Gastroesophageal sphincter (tissue), 4 donors: ENCODE results near the gene KLHDC8B. TPM values are rescaled to one million over a fixed set of nuclear protein-coding genes. Genes with fewer than 3 reads are reported as not detected.

ENCODE experiments used
- ATAC-seq: fragments of 150-250 bp; one replicate; pipeline ENCODE4 v1.9.1; 2016; ENCODE audit warnings: mild to moderate bottlenecking, moderate library complexity
- H3K27ac ChIP-seq, 4 donors: fragments of 200-600 bp; sonication (generic) in 3 of 4; 1 replicate in 3 of 4; 2 replicates in 1 of 4; pipeline ENCODE4 v1.5.1; 2016 to 2019
- H3K27me3 ChIP-seq: fragments of 200-600 bp; sonication (generic); one replicate; pipeline ENCODE4 v1.5.1; 2019
- H3K36me3 ChIP-seq, 2 donors: fragments of 200-600 bp; sonication (generic); one replicate each; pipeline ENCODE4 v1.5.1; 2019; ENCODE audit warnings: control low read depth in 1 of 2
- H3K4me1 ChIP-seq, 3 donors: fragments of 200-600 bp; sonication (generic); 1 replicate in 2 of 3; 2 replicates in 1 of 3; pipeline ENCODE4 v1.5.1; 2016 to 2019; ENCODE audit warnings: control low read depth in 2 of 3
- H3K4me3 ChIP-seq, 2 donors: fragments of 200-600 bp; sonication (generic); one replicate each; pipeline ENCODE4 v1.5.1; 2019; ENCODE audit warnings: mild to moderate bottlenecking in 1 of 2, moderate library complexity in 1 of 2
- H3K9me3 ChIP-seq, 3 donors: fragments of 200-600 bp; sonication (generic); one replicate each; pipeline ENCODE4 v1.5.1; 2017 to 2019; ENCODE audit warnings: control low read depth in 2 of 3
- CTCF ChIP-seq, 4 experiments: fragments of 200-600 bp in 2 of 4; fragments of 450-650 bp in 2 of 4; sonication (generic) in 1 of 4; IDR thresholded peaks; one replicate each; pipeline ENCODE4 v1.5.1; 2017 to 2019; ENCODE audit warnings: antibody characterized with exemption in 4 of 4, mild to moderate bottlenecking in 2 of 4, moderate library complexity in 2 of 4
- EP300 ChIP-seq: sonication (generic); formaldehyde crosslinking; IDR thresholded peaks from one replicate; pipeline ENCODE4 v1.6.1; 2017; ENCODE audit warnings: antibody characterized with exemption, mild to moderate bottlenecking
- POLR2A ChIP-seq, 2 donors: fragments of 450-650 bp; IDR thresholded peaks; one replicate each; pipeline ENCODE4 v1.6.1; 2017; ENCODE audit warnings: antibody characterized with exemption in 2 of 2, mild to moderate bottlenecking in 2 of 2, moderate library complexity in 1 of 2
- POLR2AphosphoS5 ChIP-seq: sonication (generic); formaldehyde crosslinking; IDR thresholded peaks from one replicate; pipeline ENCODE4 v1.6.1; 2017; ENCODE audit warnings: antibody characterized with exemption
- WGBS, 2 donors: methylation state at CpG; one replicate each; pipeline ENCODE4 v1.1.5; 2018; ENCODE audit warnings: low coverage in 1 of 2; 5-methylcytosine and 5-hydroxymethylcytosine counted together
- total RNA-seq, 4 donors: library from RNA; depleted of rRNA; stranded (reverse); fragments of >200 nt; gene quantifications; one replicate each; pipeline ENCODE4 v1.1.0, GENCODE V29; 2016

Gene KLHDC8B
- total RNA-seq, 4 donors from 2014 or later = 39.8 to 126 (median 114) TPM

DNA sequence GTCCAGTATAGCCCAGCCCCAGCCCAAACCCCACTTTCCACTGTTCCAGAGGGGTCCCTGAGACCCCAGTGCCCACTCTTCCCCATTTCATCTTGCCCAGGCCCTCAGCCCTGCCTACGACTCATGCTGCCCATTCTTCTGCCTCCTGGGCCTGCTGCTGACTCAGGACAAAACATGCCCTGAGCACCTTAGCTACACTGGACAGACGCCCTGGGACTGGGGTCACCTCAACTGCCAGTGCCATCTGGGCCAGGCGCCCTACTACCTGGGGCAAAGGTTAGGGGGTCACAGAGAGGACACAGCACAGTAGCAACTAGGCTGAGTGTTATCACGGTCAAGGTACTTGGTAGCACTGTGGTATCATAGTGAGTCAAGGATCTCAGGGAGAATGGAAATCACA lies 35.9 kb upstream of the KLHDC8B start:
- peaks cover 0 to 10% of the 10 kb centered on the region in 2 donors for H3K36me3 ChIP-seq
- TF ChIP-seq EP300 (no peak), CTCF (IDR thresholded peaks at IDR 0.05) (no peak), POLR2A (IDR thresholded peaks at IDR 0.05) (no peak), POLR2AphosphoS5 (no peak)
- WGBS, 2 donors = 60 to 80% methylated on average over 1 to 2 of the region's 4 CpGs
- H3K4me1 ChIP-seq = peaks cover 0 to 32% (median 21%) of the 10 kb centered on the region in 3 donors
- no peak for ATAC-seq
- H3K9me3 ChIP-seq = no peaks in the 10 kb centered on the region
- no peak overlapping the region for H3K4me3 ChIP-seq
- no peak overlapping the region for H3K27ac ChIP-seq
- H3K27me3 ChIP-seq = peaks cover 9% of the 10 kb centered on the region

DNA sequence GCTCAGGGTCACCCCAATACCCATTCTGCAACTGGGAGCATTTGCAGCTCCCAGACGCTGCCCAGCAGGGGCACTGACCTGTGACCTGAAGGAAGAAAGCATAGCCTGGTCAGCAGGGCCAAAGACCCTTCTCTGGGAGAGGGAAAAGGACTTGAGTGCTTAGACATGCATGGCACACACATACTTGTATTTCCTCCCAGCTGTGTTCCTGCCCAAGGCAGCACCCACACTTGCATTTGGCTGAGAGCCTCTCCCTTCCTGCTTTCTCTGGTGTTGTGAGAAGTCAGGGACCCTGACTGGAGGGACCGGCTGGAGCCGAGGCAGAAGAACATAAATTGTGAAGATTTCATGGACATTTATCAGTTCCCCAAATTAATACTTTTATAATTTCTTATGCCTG lies 31.3 kb upstream of the KLHDC8B start:
- TF ChIP-seq EP300 (no peak), POLR2AphosphoS5 (no peak), POLR2A (IDR thresholded peaks at IDR 0.05) (no peak)
- no peak for ATAC-seq
- Histone ChIP-seq H3K4me3 (no peak overlapping the region), H3K36me3 (no peaks in the 10 kb centered on the region), H3K27me3 (peaks cover 9% of the 10 kb centered on the region), H3K9me3 (no peaks in the 10 kb centered on the region), H3K27ac (no peak overlapping the region), H3K4me1 (no peaks in the 10 kb centered on the region)
- 94 to 95% methylated on average over 2 of the region's 3 CpGs for WGBS, 2 donors

DNA sequence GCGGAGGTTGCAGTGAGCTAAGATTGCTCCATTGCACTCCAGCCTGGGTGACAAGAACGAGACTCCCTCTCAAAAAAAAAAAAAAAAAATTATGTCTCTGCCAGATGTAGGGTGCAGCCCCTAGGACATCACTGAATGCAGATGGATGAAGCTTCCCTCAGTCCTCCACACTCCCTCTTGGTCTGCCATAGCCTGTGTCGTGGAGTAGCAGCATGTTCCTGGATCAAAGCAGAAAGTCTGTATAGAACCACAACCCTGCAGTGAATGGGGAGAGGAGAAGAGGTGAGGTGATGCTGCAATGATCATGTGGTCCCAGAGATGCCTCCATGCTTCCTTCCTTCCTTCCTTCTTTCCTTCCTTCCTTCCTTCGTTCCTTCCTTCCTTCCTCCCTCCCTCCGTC lies 23.2 kb upstream of the KLHDC8B start:
- Histone ChIP-seq H3K4me1 (no peaks in the 10 kb centered on the region), H3K27ac (no peak overlapping the region), H3K27me3 (no peaks in the 10 kb centered on the region), H3K36me3 (no peaks in the 10 kb centered on the region), H3K4me3 (no peak overlapping the region), H3K9me3 (no peaks in the 10 kb centered on the region)
- 57 to 69% methylated on average over 4 to 5 of the region's 5 CpGs for WGBS, 2 donors
- ATAC-seq = no peak
- TF ChIP-seq POLR2A (IDR thresholded peaks at IDR 0.05) = no peak

DNA sequence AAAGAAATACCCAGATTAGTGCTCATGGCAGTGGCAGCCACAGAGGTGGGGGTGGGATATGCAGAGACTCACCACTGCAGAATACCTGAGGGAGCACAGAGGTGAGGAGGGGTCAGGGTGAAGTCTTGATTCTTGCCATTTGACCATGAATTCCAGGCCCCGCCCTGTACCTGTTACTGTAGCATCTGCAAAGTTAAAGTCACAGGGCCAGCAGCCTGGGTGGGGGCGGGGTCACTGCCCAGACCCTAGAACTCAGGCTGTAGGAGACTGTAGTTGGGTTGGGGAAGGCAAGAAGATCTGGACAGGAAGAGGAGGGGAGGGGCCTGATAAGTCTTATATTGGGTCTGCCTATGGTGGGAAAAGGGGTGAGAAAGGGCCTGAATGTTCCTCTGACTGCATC lies 19.8 kb upstream of the KLHDC8B start:
- H3K4me3 ChIP-seq = no peak overlapping the region
- ATAC-seq = no peak
- H3K4me1 ChIP-seq = no peaks in the 10 kb centered on the region
- 100% methylated on average over 1 of the region's 2 CpGs; no CpG with 5 or more reads in 1 of the 2 donors for WGBS, 2 donors
- H3K27ac ChIP-seq = no peak overlapping the region
- no peaks in the 10 kb centered on the region for H3K27me3 ChIP-seq
- H3K36me3 ChIP-seq = no peaks in the 10 kb centered on the region
- TF ChIP-seq EP300 (no peak), CTCF (IDR thresholded peaks at IDR 0.05) (no peak), POLR2A (IDR thresholded peaks at IDR 0.05) (no peak)
- no peaks in the 10 kb centered on the region for H3K9me3 ChIP-seq

DNA sequence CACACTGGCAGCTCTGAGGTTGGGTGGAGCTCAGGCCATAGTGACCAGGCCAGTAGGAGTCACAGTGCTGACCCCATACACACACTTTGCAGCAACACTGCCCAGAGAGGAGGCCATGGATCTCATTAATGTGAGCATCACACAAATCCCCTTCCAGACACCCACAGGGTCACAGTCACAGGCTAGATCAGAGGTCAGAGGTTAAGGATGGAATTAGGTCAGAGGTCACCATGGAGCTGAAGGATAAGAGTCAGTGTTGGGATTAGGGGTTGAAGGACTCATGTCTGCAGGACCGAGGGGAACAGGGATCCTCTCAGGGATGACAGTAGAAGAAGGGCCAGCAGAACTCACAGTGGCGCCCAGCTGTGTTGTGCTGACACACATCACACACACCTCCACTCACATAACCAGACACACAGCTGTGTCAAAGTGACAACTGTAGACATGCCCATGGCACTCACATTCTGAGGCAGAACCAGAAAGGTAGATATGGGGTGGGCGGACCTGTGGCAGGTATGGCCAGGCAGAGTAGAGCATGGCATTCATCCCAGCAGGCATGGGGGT lies 18.0 kb upstream of the KLHDC8B start:
- TF ChIP-seq CTCF (IDR thresholded peaks at IDR 0.05) = no peak
- no peak for TF ChIP-seq EP300
- TF ChIP-seq POLR2A (IDR thresholded peaks at IDR 0.05) = no peak
- TF ChIP-seq POLR2AphosphoS5 = no peak
- H3K27ac ChIP-seq = no peak overlapping the region
- H3K4me3 ChIP-seq = no peak overlapping the region
- no peaks in the 10 kb centered on the region for H3K36me3 ChIP-seq
- no peaks in the 10 kb centered on the region for H3K9me3 ChIP-seq
- H3K4me1 ChIP-seq = no peaks in the 10 kb centered on the region
- no peak for ATAC-seq
- no peaks in the 10 kb centered on the region for H3K27me3 ChIP-seq
- 60 to 75% methylated on average over 1 to 2 of the region's 3 CpGs for WGBS, 2 donors

GRCh38 chr3:49157289-49157688 lies 14.1 kb upstream of the KLHDC8B start:
- Histone ChIP-seq H3K27me3 (no peaks in the 10 kb centered on the region), H3K9me3 (no peaks in the 10 kb centered on the region), H3K4me3 (no peak overlapping the region), H3K4me1 (no peaks in the 10 kb centered on the region), H3K36me3 (peaks cover 0 to 13% of the 10 kb centered on the region in 2 donors), H3K27ac (no peak overlapping the region)
- ATAC-seq = no peak
- no peak for TF ChIP-seq POLR2AphosphoS5
- no peak for TF ChIP-seq EP300
- TF ChIP-seq POLR2A (IDR thresholded peaks at IDR 0.05) = no peak
- TF ChIP-seq CTCF (IDR thresholded peaks at IDR 0.05) = no peak
- 42 to 73% methylated on average over 1 of the region's 1 CpG for WGBS, 2 donors
